HG02938 (cell line): Measurements from ENCODE around the gene GULP1.
"Not testable (repeated sequence)": the region's sequence is repeated elsewhere in the genome, so short reads cannot be mapped to it uniquely, and the experiment has no call there.

Source experiments
- ATAC-seq: cut with Tn5 transposase; IDR thresholded peaks from one replicate; pipeline ENCODE4 v1.9.1; 2021; ENCODE audit warnings: mild to moderate bottlenecking, moderate library complexity; ENCODE audit not compliant: unreplicated experiment

The GULP1 gene, protein sequence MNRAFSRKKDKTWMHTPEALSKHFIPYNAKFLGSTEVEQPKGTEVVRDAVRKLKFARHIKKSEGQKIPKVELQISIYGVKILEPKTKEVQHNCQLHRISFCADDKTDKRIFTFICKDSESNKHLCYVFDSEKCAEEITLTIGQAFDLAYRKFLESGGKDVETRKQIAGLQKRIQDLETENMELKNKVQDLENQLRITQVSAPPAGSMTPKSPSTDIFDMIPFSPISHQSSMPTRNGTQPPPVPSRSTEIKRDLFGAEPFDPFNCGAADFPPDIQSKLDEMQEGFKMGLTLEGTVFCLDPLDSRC

DNA sequence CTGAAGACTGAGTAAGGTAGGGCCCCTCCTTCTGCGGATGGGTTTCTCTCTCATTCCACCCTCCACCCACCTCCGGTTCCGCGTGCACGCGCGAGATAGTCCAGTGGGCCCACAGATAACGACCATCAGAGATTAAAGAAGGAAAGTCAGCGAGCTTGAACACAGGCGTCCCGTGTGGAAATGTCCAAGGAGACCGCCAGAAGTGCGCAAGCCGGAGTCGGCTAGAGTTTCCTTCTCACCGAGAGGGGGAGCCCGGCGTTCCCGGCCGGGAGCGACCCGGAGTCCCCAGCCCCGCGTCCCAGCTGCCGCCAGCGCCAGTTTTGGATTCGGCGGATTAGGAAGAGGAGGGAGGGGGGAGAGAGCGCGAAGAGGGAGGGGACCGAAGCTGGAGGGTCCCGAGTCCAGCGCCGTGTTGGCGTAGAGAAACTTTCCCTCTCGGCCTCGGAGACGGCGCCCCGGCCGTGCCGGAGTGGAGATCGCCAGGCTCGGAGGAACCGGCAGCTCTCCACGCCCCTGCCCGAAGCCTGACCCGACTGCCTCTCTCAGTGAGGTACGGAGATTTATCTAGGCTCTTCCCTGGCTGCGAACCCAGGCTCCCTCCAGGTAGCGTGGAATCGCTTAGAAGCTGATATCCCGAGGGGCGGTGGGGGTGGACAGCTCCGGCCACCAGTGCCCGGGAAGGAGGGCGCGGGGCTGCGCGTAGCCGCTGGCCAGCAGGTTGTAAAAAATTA, at the start of gene GULP1:
GULP1 (plus strand) TSS at position 258 of the 731 bp plus-strand sequence. CDS start 185,829 bp downstream, outside the sequence.
- no peak for ATAC-seq

DNA sequence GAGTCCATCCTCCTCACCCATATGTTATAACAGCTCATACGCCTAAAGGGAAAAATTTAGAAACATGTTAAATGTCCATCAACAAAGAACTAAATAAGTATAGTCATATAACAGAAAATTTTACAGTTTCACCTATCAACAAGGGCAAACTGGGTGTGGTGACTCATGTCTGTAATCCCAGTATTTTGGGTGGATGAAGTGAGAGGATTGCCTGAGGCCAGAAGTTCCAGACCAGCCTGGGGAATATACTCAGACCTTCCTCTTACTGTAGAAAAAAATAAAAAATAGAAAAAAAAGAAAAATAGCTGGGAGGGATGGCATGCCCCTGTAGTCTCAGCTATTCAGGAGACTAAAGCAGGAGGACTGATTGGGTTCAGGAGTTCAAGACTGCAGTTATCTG, 48.3 kb upstream of the GULP1 start:
- ATAC-seq: no peak

DNA sequence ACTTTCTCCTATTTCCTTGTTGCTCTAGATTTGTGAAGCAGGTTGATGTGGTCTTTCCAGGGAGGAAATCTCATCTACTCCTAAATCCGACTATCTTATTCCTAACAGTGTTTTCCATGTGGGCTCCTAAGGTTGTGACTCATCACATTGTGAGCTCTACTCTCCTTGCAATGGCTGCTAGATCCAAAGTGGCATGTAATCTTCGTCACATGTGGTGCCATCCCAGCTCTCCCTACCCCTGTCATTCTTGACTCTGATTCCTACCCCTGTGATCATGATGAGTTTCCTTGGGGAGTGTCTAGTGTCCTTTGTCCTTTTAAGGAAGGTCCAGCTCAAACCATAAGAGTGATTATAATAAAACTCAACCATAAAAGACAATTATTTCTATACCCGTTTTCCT, 47.3 kb upstream of the GULP1 start:
- ATAC-seq: no peak

DNA sequence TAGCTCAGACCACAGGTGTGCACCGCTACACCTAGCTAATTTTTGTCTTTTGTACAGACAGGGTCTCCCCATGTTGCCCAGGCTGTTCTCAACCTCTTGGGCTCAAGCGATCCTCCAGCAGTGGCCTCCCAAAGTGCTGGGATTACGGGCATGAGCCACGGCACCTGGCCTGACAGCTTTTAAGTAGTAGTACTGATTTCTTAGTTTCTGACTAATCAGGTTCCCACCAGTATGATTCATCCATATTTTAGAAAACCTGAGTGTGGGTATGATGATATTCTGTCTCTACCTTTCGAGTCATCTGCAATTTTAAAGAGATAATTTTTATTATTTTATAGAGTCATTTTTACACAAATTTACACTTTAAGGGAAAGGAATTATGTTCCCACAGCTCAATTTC, 46.4 kb upstream of the GULP1 start:
- no peak for ATAC-seq

DNA sequence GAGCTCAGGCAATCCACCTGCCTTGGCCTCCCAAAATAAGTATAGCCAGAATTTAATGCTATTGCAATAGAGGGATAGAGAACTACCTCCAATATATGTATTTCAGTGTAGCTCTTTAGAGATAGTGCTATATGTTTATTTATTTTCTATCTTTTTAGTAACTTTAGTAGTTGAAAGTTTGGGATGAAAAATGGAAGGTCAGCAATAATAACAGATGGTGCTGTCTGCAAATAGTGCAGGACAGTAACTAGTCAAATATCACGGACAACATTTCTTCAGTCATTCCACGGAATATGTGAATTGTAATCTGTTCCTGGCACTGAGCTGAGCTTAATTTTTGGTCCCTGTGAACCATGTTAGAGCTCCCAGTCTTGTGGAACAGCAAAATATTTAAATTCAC, 43.2 kb upstream of the GULP1 start:
- ATAC-seq: no peak

DNA sequence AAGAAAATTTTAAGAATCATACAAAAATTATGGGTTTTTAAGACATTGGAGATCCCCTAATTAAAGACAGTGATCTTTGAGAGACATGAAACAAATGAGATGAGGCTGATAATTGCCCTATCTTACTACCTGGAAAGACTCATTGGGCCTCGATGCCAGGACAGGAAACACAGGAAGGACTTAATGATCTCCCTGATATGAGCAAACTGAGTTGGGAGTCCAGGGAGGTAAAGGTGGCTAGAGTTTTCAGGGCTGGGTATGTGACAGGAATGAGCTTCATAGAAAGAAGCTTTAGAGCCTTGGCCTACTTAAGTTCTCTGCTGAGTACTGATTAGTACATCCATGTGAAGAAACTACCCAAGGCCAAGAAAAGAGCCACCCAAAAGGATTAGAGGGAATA, 40.6 kb upstream of the GULP1 start:
- ATAC-seq: no peak

DNA sequence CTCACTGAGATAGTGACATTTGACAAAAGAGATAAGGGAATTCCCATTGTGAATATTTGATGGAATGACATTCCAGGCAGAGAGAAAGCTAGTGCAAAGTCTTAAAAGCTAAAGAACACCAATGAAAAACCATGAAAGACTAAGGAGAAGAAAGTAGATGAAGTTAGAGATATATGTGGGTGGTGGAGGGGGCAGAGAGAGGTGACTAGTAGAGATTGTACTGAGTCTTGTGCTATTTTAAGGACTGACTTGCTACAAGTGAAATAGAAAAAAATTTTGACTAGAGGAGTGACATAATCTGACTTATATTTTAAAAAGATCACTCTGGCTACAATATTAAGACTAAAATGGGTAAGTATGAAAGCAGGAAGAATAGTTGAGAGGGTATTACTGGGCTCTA, 35.3 kb upstream of the GULP1 start:
- ATAC-seq: no peak

DNA sequence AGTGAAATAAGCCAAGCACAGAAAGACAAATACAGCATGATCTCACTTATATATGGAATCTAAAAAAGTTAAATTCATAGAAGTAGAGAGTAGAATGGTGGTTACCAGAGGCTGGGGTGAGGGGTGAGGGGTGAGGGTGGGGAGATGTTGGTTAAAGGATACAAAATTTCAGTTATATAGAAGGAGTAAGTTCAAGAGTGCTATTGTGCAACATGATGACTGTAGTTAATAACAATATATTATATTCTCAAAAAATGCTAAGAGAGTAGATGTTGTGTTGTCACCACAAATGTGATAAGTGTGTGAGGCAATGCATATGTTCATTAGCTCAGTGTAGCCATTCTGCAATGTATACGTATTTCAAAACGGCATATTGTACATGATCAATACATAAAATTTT, 26.4 kb upstream of the GULP1 start:
- ATAC-seq: no peak

DNA sequence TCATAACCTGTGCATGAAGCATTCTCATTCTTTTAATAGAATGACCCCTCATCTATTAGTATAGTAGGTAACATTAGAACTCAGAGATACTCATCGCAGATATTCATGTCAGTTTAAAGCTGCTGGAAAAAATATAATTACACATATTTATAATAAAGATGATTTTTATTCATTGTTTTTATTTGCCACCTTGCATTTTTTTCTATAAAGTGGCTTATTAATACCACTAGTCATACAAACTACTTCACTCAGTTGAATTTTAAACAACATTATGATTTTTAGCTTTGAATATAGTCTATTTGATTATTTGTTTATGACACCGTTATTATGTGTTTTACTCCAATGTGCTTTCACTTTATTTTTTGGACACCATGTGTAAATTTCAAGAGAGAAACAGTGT, 23.9 kb upstream of the GULP1 start:
- no peak for ATAC-seq

DNA sequence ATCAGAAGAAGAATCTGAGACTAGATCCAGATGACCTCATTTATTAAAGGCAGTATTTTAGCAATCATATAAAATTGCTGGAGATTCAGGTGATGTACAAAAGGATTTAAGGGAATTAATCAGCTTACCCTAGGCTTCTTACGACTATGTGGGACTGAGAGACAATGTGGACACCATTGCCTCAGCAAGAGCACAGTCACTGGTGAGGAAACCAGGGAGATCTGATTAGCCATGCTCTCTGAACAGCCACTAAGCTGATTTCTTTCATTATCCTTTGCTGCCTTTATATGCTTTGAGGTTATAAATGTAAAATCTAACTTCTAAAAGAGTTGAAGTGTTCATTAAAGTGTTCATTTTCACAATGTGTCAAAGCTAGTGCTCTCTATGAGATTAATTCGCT, 22.7 kb upstream of the GULP1 start:
- ATAC-seq: no peak

DNA sequence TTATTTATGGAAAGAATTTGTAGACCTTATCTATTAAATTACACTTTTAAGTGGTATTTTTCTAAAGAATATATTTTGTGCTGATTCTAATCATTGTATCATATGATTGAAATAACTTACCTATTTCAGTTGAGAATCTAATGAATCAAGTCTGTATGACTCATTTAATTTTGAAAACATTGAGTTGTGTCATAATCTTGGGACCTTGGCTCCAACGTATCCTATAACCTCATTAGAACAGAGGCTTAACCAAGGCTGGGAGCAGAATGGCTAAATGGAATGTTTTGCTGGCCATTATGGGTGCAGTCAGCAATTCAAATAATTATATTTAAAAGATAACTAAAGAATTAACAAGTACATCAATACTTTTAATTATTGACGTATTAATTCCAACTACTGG, 19.6 kb upstream of the GULP1 start:
- no peak for ATAC-seq

DNA sequence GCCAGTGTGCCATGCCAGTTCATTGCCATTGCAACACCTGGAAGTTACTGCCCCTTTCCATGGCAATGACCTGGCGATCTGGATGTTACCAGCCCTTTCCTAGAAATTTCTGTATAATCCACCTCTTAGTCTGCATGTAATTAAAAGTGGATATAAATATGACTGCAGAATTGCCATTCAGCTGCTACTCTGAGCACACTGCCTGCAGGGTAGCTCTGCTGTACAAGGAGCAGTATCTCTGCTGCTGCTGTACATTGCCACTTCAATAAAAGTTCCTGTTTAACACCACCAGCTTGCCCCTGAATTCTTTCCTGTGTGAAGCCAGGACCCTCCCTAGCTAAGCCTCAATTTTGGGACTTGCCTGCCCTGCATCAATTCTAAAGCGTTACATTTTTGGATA, 17.4 kb upstream of the GULP1 start:
- no peak for ATAC-seq

DNA sequence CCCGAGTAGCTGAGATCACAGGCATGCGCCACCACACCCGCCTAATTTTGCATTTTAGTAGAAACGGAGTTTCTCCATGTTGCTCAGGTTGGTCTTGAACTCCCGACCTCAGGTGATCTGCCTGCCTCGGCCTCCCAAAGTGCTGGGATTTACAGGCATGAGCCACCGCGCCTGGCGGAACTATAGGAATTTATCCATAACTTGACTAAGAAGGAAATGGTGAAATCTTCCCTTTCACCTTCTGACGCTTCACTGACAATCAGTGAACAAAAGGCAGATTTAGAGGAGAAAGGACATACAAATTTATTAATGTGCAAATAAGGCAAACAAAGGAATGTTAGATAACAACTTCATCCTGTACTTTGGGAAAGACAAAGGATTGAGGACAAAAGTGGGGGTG, 15.4 kb upstream of the GULP1 start:
- no peak for ATAC-seq

DNA sequence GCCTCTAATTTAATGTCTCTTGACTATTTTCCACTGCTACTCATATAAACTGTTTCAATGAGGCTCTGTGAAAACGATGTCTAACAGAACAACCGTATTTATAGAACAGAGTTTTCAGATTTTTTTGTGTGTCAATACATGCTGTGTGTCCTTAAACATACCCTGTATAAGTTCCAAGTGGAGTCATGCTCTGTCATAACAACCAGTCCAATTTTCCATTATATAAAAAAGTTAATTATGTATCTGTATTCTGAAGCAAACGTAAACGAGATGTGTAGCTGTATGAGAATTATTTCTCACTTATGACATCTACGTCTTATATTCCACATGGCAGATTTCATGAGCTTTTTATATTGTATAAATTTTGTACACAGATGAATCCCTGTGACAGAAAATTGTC, 13.9 kb upstream of the GULP1 start:
- no peak for ATAC-seq

DNA sequence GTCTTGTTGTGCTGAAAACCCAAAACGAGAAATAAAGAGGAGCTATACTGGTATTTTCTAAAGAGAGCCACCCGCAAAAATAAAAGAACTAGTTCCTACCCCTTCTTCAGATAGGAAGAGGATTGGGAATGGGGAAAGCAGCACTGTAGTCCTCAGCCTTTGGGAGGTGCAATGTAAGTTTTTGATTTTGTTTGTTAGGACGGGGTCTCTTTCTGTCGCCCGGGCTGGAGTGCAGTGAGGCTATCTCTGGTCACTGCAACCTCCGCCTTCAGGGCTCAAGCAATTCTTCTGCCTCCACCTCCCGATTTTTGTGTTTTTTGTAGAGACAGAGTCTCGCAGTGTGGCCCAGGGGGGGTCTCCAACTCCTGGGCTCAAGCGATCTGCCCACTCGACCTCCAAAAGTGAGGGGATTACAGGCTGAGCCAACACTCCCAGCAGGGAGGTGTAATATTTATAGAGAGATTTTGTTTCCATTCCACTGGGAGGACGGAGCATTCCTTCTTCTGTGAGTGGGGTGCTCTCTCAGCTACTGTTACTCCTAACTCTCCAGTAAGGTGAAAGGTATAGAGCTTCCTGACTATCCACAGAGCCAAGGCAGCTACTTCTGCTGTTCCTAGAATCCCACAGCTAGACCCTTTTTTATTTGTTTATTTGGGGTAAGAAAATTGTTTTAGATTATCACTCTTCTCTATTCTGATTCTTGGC, 13.1 kb upstream of the GULP1 start:
- no peak for ATAC-seq

DNA sequence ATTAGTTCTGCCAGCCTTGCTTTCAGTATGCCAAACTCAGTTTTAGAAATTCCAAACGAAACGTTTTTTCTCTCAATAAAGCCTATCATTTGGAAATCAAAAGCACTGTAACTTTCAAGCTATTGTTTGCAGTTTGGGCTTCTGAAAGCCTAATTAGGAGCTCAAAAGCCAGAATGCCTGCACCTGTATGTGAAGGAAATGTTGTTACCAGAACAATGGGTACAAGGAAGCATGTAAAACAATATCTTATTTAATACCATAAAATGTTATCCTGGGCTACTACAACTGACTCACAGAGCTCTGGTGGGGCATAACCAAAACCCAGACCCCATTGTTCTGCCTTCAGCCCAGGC, 12.6 kb upstream of the GULP1 start:
- ATAC-seq: no peak

DNA sequence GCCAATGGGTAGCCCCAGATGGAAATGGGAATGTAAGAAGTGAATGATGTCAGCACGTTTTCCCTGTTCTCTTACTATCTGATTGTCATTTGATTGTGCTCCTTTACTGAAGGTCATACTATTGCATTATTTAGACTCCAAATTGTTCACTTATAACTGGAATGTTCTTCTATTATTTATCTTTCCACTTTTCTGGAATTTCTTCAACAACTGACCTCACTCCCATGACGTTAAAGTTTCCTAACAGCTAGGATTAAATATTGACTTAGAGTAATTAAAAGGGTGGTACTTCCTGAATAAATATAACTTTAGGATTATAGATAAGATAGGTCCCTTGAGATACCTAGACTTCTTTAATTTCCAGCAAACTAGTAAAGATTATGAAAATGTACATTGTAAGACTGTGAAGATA, 10.9 kb upstream of the GULP1 start:
- no peak for ATAC-seq

DNA sequence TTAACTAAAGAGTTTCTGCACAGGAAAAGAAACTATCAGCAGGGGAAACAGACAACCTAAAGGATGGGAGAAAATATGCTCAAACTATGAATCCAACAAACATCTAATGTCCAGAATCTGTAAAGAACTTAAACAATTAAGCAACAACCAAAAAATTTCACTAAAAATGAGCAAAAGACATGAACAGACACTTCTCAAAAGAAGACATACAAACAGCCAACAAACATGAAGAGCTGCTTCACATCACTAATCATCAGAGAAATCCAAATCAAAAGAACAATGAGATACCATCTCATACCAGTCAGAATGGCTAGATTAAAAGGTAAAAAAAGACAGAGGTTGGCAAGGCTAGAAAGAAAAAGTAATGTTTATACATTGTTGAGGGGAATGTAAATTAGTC, 8.8 kb upstream of the GULP1 start:
- no peak for ATAC-seq

DNA sequence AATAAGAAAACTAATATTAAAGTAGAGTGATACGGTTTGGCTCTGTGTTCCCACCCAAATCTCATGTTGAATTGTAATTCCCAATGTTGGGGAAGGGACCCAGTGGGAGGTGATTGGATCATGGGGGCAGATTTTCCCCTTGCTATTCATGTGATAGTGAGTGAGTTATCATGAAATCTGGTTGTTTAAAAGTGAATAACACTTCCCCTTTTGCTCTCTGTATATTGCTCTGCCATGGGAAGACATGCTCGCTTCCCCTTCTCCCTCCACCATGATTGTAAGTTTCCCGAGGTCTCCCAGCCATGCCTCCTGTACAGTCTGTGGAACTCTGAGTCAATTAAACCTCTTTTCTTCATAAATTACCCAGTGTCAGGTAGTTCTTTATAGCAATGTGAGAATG, 7.4 kb upstream of the GULP1 start:
- not testable (repeated sequence) for ATAC-seq

DNA sequence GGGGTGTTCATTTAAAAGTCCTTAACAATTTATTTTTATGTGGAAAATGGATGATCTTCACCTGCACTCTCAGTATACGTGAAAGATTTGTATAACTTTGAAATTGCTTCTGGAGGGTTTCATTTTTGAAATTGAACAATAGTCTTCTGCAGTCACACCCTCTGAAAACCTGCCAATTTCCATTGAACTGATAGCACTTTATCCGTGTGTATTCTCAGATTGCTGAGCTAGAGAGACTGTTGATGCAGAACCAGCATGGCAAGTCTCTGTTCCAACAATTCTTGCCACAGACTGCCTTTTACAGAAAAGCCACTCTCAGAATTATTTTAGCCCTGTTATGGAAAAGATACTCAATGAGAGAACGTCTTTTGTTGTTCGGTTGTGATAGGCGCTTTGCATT, 6.6 kb upstream of the GULP1 start:
- no peak for ATAC-seq

DNA sequence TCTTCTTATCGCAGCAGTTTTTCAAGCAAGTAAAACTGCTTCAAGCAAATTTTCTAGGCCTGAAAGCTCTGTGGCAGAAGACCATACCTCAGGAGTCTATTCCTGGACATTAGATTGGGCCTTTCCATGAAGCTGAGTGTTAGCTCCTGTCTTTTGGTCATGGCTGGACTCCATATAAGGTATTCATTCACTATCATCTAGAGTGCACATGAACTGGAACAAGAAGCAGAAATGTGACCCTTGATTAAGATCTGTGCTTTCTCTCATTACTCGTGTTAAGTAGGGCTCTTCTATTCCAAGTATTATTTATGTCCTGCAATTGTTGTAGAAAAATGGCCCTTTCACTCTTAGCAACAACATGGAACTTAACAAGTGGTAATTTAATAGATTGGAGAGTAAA, 5.9 kb upstream of the GULP1 start:
- ATAC-seq: no peak

DNA sequence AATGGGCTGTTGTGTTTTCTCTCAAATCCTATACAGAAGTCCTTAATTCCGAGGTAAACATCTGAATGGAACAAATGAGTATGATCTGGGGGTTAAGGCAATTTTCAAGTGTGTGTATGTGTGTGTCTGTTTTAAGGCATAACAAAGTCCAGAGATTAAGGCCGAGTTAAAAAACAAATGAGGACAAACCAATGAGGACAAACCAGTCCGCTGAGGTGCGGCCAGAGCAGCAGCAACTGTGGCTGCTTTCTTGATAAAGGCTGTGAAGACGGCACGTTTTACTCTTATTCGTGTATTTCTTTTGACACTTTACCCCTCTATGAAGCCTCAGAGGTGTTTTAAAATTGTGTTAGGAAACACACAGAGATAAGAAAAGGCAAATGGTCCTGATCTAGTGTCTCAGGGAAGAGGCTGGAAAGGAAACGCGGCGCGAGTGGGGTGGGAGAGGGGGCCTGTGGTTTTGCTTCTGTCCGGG, 495 bp upstream of the GULP1 start:
- no peak for ATAC-seq
